ENCODE measurements around the gene HACD2. TPM values are rescaled to one million over a fixed set of nuclear protein-coding genes. Genes with fewer than 3 reads are reported as not detected.

Gene HACD2
- total and polyA plus RNA-seq, 12 donors = 5.1 to 29.9 (median 20.2) TPM

DNA sequence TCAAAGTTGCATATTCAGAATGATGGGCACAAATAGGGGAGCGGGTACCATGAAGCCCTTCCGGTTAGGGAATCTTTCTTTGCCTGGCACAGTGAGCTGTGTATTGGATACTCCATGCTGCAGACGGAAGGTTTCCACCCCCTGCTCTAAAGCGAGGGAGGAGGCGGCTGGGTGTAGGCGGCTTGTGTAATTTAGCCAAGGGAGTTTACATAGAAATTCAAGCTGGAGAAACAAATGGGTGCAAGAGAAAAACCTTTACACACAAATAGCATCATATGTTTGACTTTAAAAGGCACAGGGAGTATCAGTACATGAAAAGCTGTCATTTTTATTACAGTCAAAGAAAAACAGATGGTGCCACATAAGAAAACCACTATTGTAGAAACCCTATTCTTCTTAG is 76.7 kb downstream of the HACD2 start:
- no peak overlapping the region for H3K27ac ChIP-seq
- no peak for DNase-seq
- H3K36me3 ChIP-seq (replicated peaks in 1 of 2) = no peaks in the 10 kb centered on the region
- H3K4me3 ChIP-seq = no peak overlapping the region
- WGBS, 4 donors = 93 to 98% (median 95%) methylated on average over 6 of the region's 6 CpGs
- no peaks in the 10 kb centered on the region for H3K4me1 ChIP-seq (replicated peaks in 1 of 2)
- no peaks in the 10 kb centered on the region for H3K9me3 ChIP-seq (replicated peaks in 1 of 3)
- H3K27me3 ChIP-seq = no peaks in the 10 kb centered on the region
- intact Hi-C loops (cut with DNase I) = no loop called here
- TF ChIP-seq POLR2A (IDR thresholded peaks at IDR 0.05) (no peak), CTCF (IDR thresholded peaks at IDR 0.05) (no peak)

DNA sequence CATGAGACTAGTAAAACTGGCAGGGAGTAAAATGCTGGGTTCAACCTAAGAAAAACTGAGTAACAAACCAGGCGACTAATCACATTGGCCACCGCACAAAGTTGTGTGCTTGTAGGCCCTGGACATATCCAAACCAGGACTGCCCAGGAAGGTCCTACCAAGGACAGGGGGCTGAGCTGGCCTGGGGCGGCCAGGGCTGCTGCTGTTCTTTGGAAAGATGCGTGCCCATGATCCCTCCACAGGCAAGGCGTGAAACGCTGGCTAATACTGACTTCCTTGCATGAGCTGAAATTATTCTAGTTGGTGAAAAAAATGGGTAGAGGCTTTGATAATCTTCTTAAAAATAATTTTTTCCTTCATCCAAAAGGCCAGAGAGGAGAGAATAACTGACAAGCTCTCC is 79.0 kb downstream of the HACD2 start:
- intact Hi-C loops (cut with DNase I) = no loop called here
- TF ChIP-seq CTCF (IDR thresholded peaks at IDR 0.05) (no peak), POLR2A (IDR thresholded peaks at IDR 0.05) (no peak)
- H3K4me1 ChIP-seq (replicated peaks in 1 of 2) = no peaks in the 10 kb centered on the region

GRCh38 chr3:123503203-123503602 is 81.7 kb downstream of the HACD2 start:
- TF ChIP-seq POLR2A (IDR thresholded peaks at IDR 0.05) (no peak), CTCF (IDR thresholded peaks at IDR 0.05) (no peak)
- Histone ChIP-seq H3K4me1 (replicated peaks in 1 of 2) (no peaks in the 10 kb centered on the region), H3K27me3 (no peaks in the 10 kb centered on the region), H3K27ac (no peak overlapping the region), H3K4me3 (no peak overlapping the region), H3K36me3 (replicated peaks in 1 of 2) (no peaks in the 10 kb centered on the region), H3K9me3 (replicated peaks in 1 of 3) (no peaks in the 10 kb centered on the region)
- DNase-seq = no peak
- 94 to 99% (median 97%) methylated on average over 3 of the region's 3 CpGs for WGBS, 4 donors
- intact Hi-C loops (cut with DNase I) = no loop called here

More for the DNA sequence above, 79.0 kb downstream of the HACD2 start:
- Histone ChIP-seq H3K27me3 (no peaks in the 10 kb centered on the region), H3K36me3 (replicated peaks in 1 of 2) (no peaks in the 10 kb centered on the region), H3K27ac (no peak overlapping the region), H3K4me3 (no peak overlapping the region), H3K9me3 (replicated peaks in 1 of 3) (no peaks in the 10 kb centered on the region)
- DNase-seq = no peak
- 98% methylated on average over 6 of the region's 6 CpGs for WGBS, 4 donors

- Histone ChIP-seq H3K27ac (no peak overlapping the region), H3K4me3 (no peak overlapping the region), H3K9me3 (replicated peaks in 1 of 3) (no peaks in the 10 kb centered on the region), H3K27me3 (no peaks in the 10 kb centered on the region), H3K4me1 (replicated peaks in 1 of 2) (no peaks in the 10 kb centered on the region), H3K36me3 (replicated peaks in 1 of 2) (peaks cover 0 to 5% of the 10 kb centered on the region in 2 donors)
- TF ChIP-seq POLR2A (IDR thresholded peaks at IDR 0.05) (no peak), CTCF (IDR thresholded peaks at IDR 0.05) (no peak)
- WGBS, 4 donors = 88 to 94% (median 91%) methylated on average over 3 of the region's 3 CpGs
- intact Hi-C loops (cut with DNase I) = no loop called here
- DNase-seq = no peak
These were observed 85.5 kb downstream of the HACD2 start for GRCh38 chr3:123499322-123499721.

Data from adrenal gland (tissue), 12 donors.